Smooth muscle cell (in vitro differentiated cells): ENCODE data around the gene CCDC154. TPM values are rescaled to one million over a fixed set of nuclear protein-coding genes. Genes with fewer than 3 reads are reported as not detected.

ENCODE experiments used
- DNase-seq: peaks from one replicate; lab custom pipeline; 2025; ENCODE audit not compliant: unreplicated experiment; lab: John Stamatoyannopoulos, UW
- H2AFZ ChIP-seq: fragments of 200-600 bp; sonication (generic); 2 replicates; pipeline ENCODE4 v1.6.0; 2016; ENCODE audit warnings: antibody characterized with exemption, low read depth, mild to moderate bottlenecking
- H3F3A ChIP-seq: fragments of 200-600 bp; sonication (generic); 2 replicates; pipeline ENCODE4 v1.6.0; 2017; ENCODE audit warnings: antibody characterized with exemption, low read depth
- H3K27ac ChIP-seq: fragments of 200-600 bp; sonication (generic); 2 replicates; pipeline ENCODE4 v1.5.1; 2016; ENCODE audit warnings: low read depth, mild to moderate bottlenecking
- H3K27me3 ChIP-seq: fragments of 200-600 bp; sonication (generic); 2 replicates; pipeline ENCODE4 v1.6.1; 2016; ENCODE audit warnings: low read depth, mild to moderate bottlenecking
- H3K36me3 ChIP-seq: fragments of 200-600 bp; sonication (generic); 2 replicates; pipeline ENCODE4 v1.5.1; 2016; ENCODE audit warnings: low read depth
- H3K4me1 ChIP-seq: fragments of 200-600 bp; sonication (generic); 2 replicates; pipeline ENCODE4 v1.5.1; 2016; ENCODE audit warnings: low read depth
- H3K4me2 ChIP-seq: fragments of 200-600 bp; sonication (generic); 2 replicates; pipeline ENCODE4 v1.6.0; 2016; ENCODE audit warnings: mild to moderate bottlenecking
- H3K4me3 ChIP-seq: fragments of 200-600 bp; sonication (generic); 2 replicates; pipeline ENCODE4 v1.5.1; 2016; ENCODE audit warnings: mild to moderate bottlenecking
- H3K79me2 ChIP-seq: fragments of 200-600 bp; sonication (generic); 2 replicates; pipeline ENCODE4 v1.6.0; 2016; ENCODE audit warnings: low read depth, mild to moderate bottlenecking
- H3K9ac ChIP-seq: fragments of 200-600 bp; sonication (generic); 2 replicates; pipeline ENCODE4 v1.6.0; 2016; ENCODE audit warnings: low read depth
- H3K9me3 ChIP-seq: fragments of 200-600 bp; sonication (generic); replicated peaks from 2 replicates; pipeline ENCODE4 v1.5.1; 2016; ENCODE audit warnings: low read depth
- H4K20me1 ChIP-seq: fragments of 200-600 bp; sonication (generic); 2 replicates; pipeline ENCODE4 v1.6.0; 2016; ENCODE audit warnings: low read depth
- WGBS: methylation state at CpG from one replicate; pipeline ENCODE4 v1.1.7; 2016; ENCODE audit warnings: low lambda C conversion rate; 5-methylcytosine and 5-hydroxymethylcytosine counted together
- polyA plus RNA-seq: library from polyadenylated mRNA; unstranded; fragments of >200 nt; fragmentation: Nextera tagmentation; extraction: Ambion mirVana; gene quantifications from 2 replicates; pipeline ENCODE4 v1.2.1, GENCODE V29; 2016
- total RNA-seq: library from RNA; depleted of rRNA; stranded (reverse); fragments of >200 nt; gene quantifications from 2 replicates; pipeline ENCODE4 v1.2.3, GENCODE V29; 2014
- TF ChIP-seq, protein P1 (sequence below): fragments of 200-600 bp; sonication (generic); IDR thresholded peaks from 2 replicates; pipeline ENCODE4 v1.5.1; 2017; ENCODE audit warnings: borderline replicate concordance, mild to moderate bottlenecking, antibody characterized with exemption; ENCODE audit not compliant: insufficient read depth, poor library complexity, severe bottlenecking

The CCDC154 gene
- total and polyA plus RNA-seq, 2 experiments from 2014 or later: 0.24 TPM; not detected in 1

GRCh38 chr16:1458336-1458976, 14.1 kb upstream of the CCDC154 start:
- no peak overlapping the region for H2AFZ ChIP-seq
- no peaks in the 10 kb centered on the region for H4K20me1 ChIP-seq
- no peak for DNase-seq
- no peaks in the 10 kb centered on the region for H3K79me2 ChIP-seq
- H3F3A ChIP-seq: no peaks in the 10 kb centered on the region
- H3K27ac ChIP-seq: no peak overlapping the region
- no peaks in the 10 kb centered on the region for H3K9me3 ChIP-seq
- WGBS: 91% methylated on average over 26 of the region's 26 CpGs
- TF ChIP-seq, protein P1, sequence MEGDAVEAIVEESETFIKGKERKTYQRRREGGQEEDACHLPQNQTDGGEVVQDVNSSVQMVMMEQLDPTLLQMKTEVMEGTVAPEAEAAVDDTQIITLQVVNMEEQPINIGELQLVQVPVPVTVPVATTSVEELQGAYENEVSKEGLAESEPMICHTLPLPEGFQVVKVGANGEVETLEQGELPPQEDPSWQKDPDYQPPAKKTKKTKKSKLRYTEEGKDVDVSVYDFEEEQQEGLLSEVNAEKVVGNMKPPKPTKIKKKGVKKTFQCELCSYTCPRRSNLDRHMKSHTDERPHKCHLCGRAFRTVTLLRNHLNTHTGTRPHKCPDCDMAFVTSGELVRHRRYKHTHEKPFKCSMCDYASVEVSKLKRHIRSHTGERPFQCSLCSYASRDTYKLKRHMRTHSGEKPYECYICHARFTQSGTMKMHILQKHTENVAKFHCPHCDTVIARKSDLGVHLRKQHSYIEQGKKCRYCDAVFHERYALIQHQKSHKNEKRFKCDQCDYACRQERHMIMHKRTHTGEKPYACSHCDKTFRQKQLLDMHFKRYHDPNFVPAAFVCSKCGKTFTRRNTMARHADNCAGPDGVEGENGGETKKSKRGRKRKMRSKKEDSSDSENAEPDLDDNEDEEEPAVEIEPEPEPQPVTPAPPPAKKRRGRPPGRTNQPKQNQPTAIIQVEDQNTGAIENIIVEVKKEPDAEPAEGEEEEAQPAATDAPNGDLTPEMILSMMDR: no peak
- H3K4me3 ChIP-seq: no peak overlapping the region
- no peak overlapping the region for H3K4me2 ChIP-seq
- H3K27me3 ChIP-seq: no peaks in the 10 kb centered on the region
- no peak overlapping the region for H3K9ac ChIP-seq
- H3K36me3 ChIP-seq: no peaks in the 10 kb centered on the region
- H3K4me1 ChIP-seq: no peaks in the 10 kb centered on the region

GRCh38 chr16:1457489-1458245, 13.3 kb upstream of the CCDC154 start:
- no peaks in the 10 kb centered on the region for H3K9me3 ChIP-seq
- no peak for DNase-seq
- no peak overlapping the region for H3K4me3 ChIP-seq
- H3K9ac ChIP-seq: no peak overlapping the region
- H3K4me2 ChIP-seq: no peak overlapping the region
- no peak overlapping the region for H3K27ac ChIP-seq
- H3K4me1 ChIP-seq: no peaks in the 10 kb centered on the region
- 97% methylated on average over 37 of the region's 42 CpGs for WGBS
- H2AFZ ChIP-seq: no peak overlapping the region
- H3K36me3 ChIP-seq: no peaks in the 10 kb centered on the region
- TF ChIP-seq, protein P1: no peak
- no peaks in the 10 kb centered on the region for H4K20me1 ChIP-seq
- no peaks in the 10 kb centered on the region for H3F3A ChIP-seq
- H3K27me3 ChIP-seq: no peaks in the 10 kb centered on the region
- no peaks in the 10 kb centered on the region for H3K79me2 ChIP-seq

DNA sequence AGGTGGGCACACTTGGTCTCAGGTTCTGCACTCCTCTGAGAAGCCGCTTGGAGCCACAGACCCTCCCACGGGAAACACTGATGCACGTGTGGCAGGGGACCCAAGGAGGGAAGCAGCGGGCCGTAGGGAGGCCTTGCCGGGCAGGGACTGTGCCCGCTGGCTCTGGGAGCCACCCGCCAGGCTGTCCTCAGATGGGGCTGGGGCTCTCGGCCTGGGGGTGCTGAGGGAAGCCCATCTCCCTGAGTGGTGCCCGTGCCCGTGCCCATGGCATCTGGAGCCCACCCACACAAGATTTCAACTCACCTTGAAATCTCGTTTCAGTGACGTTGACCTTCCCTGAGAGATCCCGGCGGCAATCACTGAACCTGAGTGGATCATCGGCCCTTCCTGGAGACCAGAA, 12.6 kb upstream of the CCDC154 start:
- Histone ChIP-seq H3K4me2 (no peak overlapping the region), H3K79me2 (no peaks in the 10 kb centered on the region), H3K27me3 (no peaks in the 10 kb centered on the region), H3K36me3 (no peaks in the 10 kb centered on the region), H3K9me3 (no peaks in the 10 kb centered on the region), H3K27ac (no peak overlapping the region), H3K4me1 (no peaks in the 10 kb centered on the region), H3K9ac (no peak overlapping the region), H3K4me3 (no peak overlapping the region), H4K20me1 (no peaks in the 10 kb centered on the region), H3F3A (no peaks in the 10 kb centered on the region), H2AFZ (no peak overlapping the region)
- 97% methylated on average over 16 of the region's 16 CpGs for WGBS
- DNase-seq: no peak
- TF ChIP-seq, protein P1: no peak
